Karpas-422 (cell line): Measurements from ENCODE around the gene PCSK1. TPM values are rescaled to one million over a fixed set of nuclear protein-coding genes. Genes with fewer than 3 reads are reported as not detected.
"Not testable (repeated sequence)": the region's sequence is repeated elsewhere in the genome, so short reads cannot be mapped to it uniquely, and the experiment has no call there.

Experiments used
- DNase-seq: peaks from one replicate; pipeline ENCODE4 v3.0.0-alpha.2; 2015
- H2AFZ ChIP-seq: fragments of 200-600 bp; sonication (generic); 2 replicates; pipeline ENCODE4 v1.6.1; 2014; ENCODE audit warnings: antibody characterized with exemption, low read length, mixed read lengths
- H3K27ac ChIP-seq: fragments of 200-600 bp; sonication (generic); 2 replicates; pipeline ENCODE4 v1.5.1; 2014; ENCODE audit warnings: mild to moderate bottlenecking, low read length, moderate library complexity
- H3K27me3 ChIP-seq: fragments of 200-600 bp; sonication (generic); 2 replicates; pipeline ENCODE4 v1.6.1; 2014; ENCODE audit warnings: low read length, mixed read lengths
- H3K36me3 ChIP-seq: fragments of 200-600 bp; sonication (generic); 2 replicates; pipeline ENCODE4 v1.6.1; 2014; ENCODE audit warnings: low read length, mixed read lengths; ENCODE audit not compliant: insufficient read depth
- H3K4me1 ChIP-seq: fragments of 200-600 bp; sonication (generic); 2 replicates; pipeline ENCODE4 v1.6.1; 2014; ENCODE audit warnings: mild to moderate bottlenecking, low read length, mixed read lengths
- H3K4me2 ChIP-seq: fragments of 200-600 bp; sonication (generic); 2 replicates; pipeline ENCODE4 v1.6.1; 2014; ENCODE audit warnings: low read length, low read depth, mild to moderate bottlenecking; ENCODE audit not compliant: poor library complexity, severe bottlenecking
- H3K4me3 ChIP-seq: fragments of 200-600 bp; sonication (generic); 2 replicates; pipeline ENCODE4 v1.5.1; 2014; ENCODE audit warnings: mild to moderate bottlenecking, antibody characterized with exemption, low read length, mixed read lengths
- H3K79me2 ChIP-seq: fragments of 200-600 bp; sonication (generic); 2 replicates; pipeline ENCODE4 v1.6.1; 2014; ENCODE audit warnings: mild to moderate bottlenecking, low read length, mixed read lengths
- H3K9ac ChIP-seq: fragments of 200-600 bp; sonication (generic); 2 replicates; pipeline ENCODE4 v1.6.0; 2014; ENCODE audit warnings: low read length
- H3K9me2 ChIP-seq: fragments of 200-600 bp; sonication (generic), shearing (Covaris generic); replicated peaks from 2 replicates; pipeline ENCODE4 v1.6.0; 2014; ENCODE audit warnings: mild to moderate bottlenecking, low read length, moderate library complexity; ENCODE audit not compliant: insufficient read depth
- H3K9me3 ChIP-seq: fragments of 300-700, 200-600 bp; sonication (generic); 2 replicates; pipeline ENCODE4 v1.6.1; 2014; ENCODE audit warnings: low read length, mixed read lengths
- H4K20me1 ChIP-seq: fragments of 200-600 bp; sonication (generic); 2 replicates; pipeline ENCODE4 v1.6.1; 2014; ENCODE audit warnings: mild to moderate bottlenecking, antibody characterized with exemption, low read length, low read depth; ENCODE audit not compliant: insufficient read depth
- total RNA-seq: library from RNA; depleted of rRNA; stranded (reverse); fragments of >200 nt; shearing (Covaris generic); gene quantifications from 2 replicates; pipeline ENCODE4 v1.2.3, GENCODE V29; 2014; ENCODE audit warnings: low replicate concordance

The PCSK1 gene
- total RNA-seq, 1 experiment from 2014 or later: not detected

- Histone ChIP-seq H3K79me2 (no peaks in the 10 kb centered on the region), H2AFZ (no peak overlapping the region), H4K20me1 (no peaks in the 10 kb centered on the region), H3K9me2 (no peaks in the 10 kb centered on the region), H3K4me2 (no peak overlapping the region), H3K27ac (no peak overlapping the region), H3K27me3 (no peaks in the 10 kb centered on the region), H3K36me3 (no peaks in the 10 kb centered on the region), H3K9ac (no peak overlapping the region), H3K4me1 (no peaks in the 10 kb centered on the region), H3K9me3 (no peaks in the 10 kb centered on the region), H3K4me3 (no peak overlapping the region)
- no peak for DNase-seq
Measured at GRCh38 chr5:96377167-96377566, 55.9 kb downstream of the PCSK1 start.

- Histone ChIP-seq H3K9me3 (no peaks in the 10 kb centered on the region), H3K4me2 (no peak overlapping the region), H3K27ac (no peak overlapping the region), H3K9me2 (no peaks in the 10 kb centered on the region), H3K36me3 (no peaks in the 10 kb centered on the region), H2AFZ (no peak overlapping the region), H4K20me1 (no peaks in the 10 kb centered on the region), H3K27me3 (no peaks in the 10 kb centered on the region), H3K79me2 (no peaks in the 10 kb centered on the region), H3K4me1 (no peaks in the 10 kb centered on the region), H3K4me3 (no peak overlapping the region), H3K9ac (no peak overlapping the region)
- DNase-seq: no peak
Measured at GRCh38 chr5:96374653-96375052, 58.4 kb downstream of the PCSK1 start.

DNA sequence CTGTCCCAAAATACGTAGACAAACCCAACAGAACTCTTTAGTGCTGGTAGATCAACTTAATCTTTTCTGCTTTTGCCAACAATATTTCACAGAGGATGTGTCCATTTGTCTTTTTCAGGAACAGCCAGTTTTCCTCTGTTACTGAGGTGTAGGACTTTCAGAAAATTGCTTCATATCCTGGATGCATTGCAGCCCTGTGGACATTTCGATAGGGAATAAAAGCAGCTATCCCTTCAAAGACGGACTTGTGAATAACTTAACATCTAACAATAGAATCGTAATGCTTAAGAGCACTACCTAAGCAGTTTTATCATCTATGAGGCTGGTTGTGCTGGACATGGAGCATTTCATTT, 59.7 kb downstream of the PCSK1 start:
- no peaks in the 10 kb centered on the region for H3K9me2 ChIP-seq
- no peaks in the 10 kb centered on the region for H3K9me3 ChIP-seq
- no peak overlapping the region for H2AFZ ChIP-seq
- H3K36me3 ChIP-seq: no peaks in the 10 kb centered on the region
- no peaks in the 10 kb centered on the region for H4K20me1 ChIP-seq
- H3K9ac ChIP-seq: no peak overlapping the region
- no peaks in the 10 kb centered on the region for H3K27me3 ChIP-seq
- no peak for DNase-seq
- H3K4me1 ChIP-seq: no peaks in the 10 kb centered on the region
- H3K4me3 ChIP-seq: no peak overlapping the region
- H3K4me2 ChIP-seq: no peak overlapping the region
- no peak overlapping the region for H3K27ac ChIP-seq
- H3K79me2 ChIP-seq: no peaks in the 10 kb centered on the region

DNA sequence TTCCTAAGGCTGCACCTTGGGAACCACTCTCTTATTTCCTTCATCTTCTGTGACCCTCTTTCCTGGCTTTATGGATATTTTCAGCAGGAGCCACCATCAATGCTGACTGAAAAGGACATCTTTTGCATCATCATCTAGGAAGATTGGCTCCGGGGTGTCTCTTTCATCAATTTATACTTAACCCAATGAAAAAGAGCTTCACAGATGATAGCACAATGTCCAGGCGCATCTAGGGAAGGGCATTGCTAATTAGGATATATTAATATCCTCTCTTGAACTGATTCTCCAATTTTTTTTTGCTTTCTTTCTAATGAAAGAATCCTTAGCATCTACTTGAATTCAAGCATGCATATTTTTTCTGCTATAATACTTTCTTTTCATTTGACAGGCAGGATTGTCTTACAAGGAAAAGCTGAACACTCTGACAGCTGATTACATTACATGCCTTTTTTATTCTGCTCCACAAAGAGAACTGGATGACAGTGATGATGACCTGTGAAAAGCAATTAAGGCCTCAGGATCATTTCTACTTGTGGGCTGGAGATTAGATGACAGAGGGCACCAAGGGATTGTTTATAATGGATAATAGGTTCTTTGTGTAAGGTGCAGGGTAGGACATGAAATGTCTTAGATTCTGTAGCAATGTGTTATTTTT, 60.2 kb downstream of the PCSK1 start:
- Histone ChIP-seq H3K27ac (no peak overlapping the region), H3K9ac (no peak overlapping the region), H3K4me3 (no peak overlapping the region), H3K36me3 (no peaks in the 10 kb centered on the region), H3K4me1 (no peaks in the 10 kb centered on the region), H3K9me2 (no peaks in the 10 kb centered on the region), H3K79me2 (no peaks in the 10 kb centered on the region), H2AFZ (no peak overlapping the region), H3K9me3 (no peaks in the 10 kb centered on the region), H4K20me1 (no peaks in the 10 kb centered on the region), H3K27me3 (no peaks in the 10 kb centered on the region), H3K4me2 (no peak overlapping the region)
- no peak for DNase-seq

- Histone ChIP-seq H3K27ac (no peak overlapping the region), H3K9me2 (no peaks in the 10 kb centered on the region), H3K4me3 (no peak overlapping the region), H3K27me3 (no peaks in the 10 kb centered on the region), H3K79me2 (no peaks in the 10 kb centered on the region), H3K9ac (no peak overlapping the region), H3K36me3 (no peaks in the 10 kb centered on the region), H4K20me1 (no peaks in the 10 kb centered on the region), H3K9me3 (no peaks in the 10 kb centered on the region), H3K4me1 (no peaks in the 10 kb centered on the region), H3K4me2 (no peak overlapping the region), H2AFZ (no peak overlapping the region)
- DNase-seq: no peak
Measured at GRCh38 chr5:96370976-96371375, 62.1 kb downstream of the PCSK1 start.

DNA sequence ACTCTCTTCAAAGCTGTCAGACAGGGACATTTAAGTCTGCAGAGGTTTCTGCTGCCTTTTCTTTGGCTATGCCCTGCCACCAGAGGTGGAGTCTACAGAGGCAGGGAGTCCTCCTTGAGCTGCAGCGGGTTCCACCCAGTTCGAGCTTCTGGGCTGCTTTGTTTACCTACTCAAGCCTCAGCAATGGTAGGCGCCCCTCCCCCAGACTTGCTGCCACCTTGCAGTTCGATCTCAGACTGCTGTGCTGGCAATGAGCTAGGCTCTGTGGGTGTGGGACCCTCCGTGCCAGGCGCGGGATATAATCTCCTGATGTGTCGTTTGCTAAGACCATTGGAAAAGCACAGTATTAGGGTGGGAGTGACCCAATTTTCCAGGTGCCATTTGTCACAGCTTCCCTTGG, 65.7 kb downstream of the PCSK1 start:
- not testable (repeated sequence) for DNase-seq, H3K4me2 ChIP-seq, H3K4me1 ChIP-seq, H3K9me2 ChIP-seq, H2AFZ ChIP-seq, H3K4me3 ChIP-seq, H4K20me1 ChIP-seq, H3K27ac ChIP-seq, H3K79me2 ChIP-seq, H3K9ac ChIP-seq, H3K9me3 ChIP-seq, H3K27me3 ChIP-seq, H3K36me3 ChIP-seq

- H3K36me3 ChIP-seq: no peaks in the 10 kb centered on the region
- H3K4me3 ChIP-seq: no peak overlapping the region
- H3K9ac ChIP-seq: no peak overlapping the region
- no peak overlapping the region for H3K27ac ChIP-seq
- H4K20me1 ChIP-seq: no peaks in the 10 kb centered on the region
- H2AFZ ChIP-seq: no peak overlapping the region
- H3K4me1 ChIP-seq: no peaks in the 10 kb centered on the region
- no peaks in the 10 kb centered on the region for H3K27me3 ChIP-seq
- H3K4me2 ChIP-seq: no peak overlapping the region
- no peaks in the 10 kb centered on the region for H3K9me3 ChIP-seq
- no peak for DNase-seq
- H3K9me2 ChIP-seq: no peaks in the 10 kb centered on the region
- H3K79me2 ChIP-seq: no peaks in the 10 kb centered on the region
Measured at GRCh38 chr5:96354237-96354636, 78.8 kb downstream of the PCSK1 start.

GRCh38 chr5:96353220-96353619, 79.8 kb downstream of the PCSK1 start:
- Histone ChIP-seq H4K20me1 (no peaks in the 10 kb centered on the region), H3K4me3 (no peak overlapping the region), H3K9me2 (no peaks in the 10 kb centered on the region), H3K27ac (no peak overlapping the region), H3K9ac (no peak overlapping the region), H3K27me3 (no peaks in the 10 kb centered on the region), H3K36me3 (no peaks in the 10 kb centered on the region), H3K79me2 (no peaks in the 10 kb centered on the region), H3K4me1 (no peaks in the 10 kb centered on the region), H3K9me3 (no peaks in the 10 kb centered on the region), H3K4me2 (no peak overlapping the region), H2AFZ (no peak overlapping the region)
- DNase-seq: no peak

DNA sequence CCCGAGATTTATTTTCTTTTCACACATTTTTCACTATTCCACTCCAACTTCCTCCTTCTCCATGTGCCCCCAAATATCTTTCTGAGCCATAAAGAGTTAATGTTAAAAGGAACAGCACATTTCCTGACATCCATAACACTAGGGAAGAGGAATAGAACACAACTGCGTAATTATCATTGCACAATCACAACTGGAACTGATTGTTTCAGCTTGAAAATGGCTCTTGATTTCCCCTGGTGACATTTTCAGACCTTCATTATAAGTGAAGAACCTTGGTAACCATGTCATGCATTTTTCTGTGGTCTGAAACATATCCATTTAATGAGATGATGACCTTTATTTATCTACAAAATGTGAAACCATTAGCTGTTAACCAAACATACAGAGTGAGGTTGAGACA, 82.4 kb downstream of the PCSK1 start:
- DNase-seq: no peak
- no peaks in the 10 kb centered on the region for H4K20me1 ChIP-seq
- H3K36me3 ChIP-seq: no peaks in the 10 kb centered on the region
- H2AFZ ChIP-seq: no peak overlapping the region
- H3K9ac ChIP-seq: no peak overlapping the region
- no peak overlapping the region for H3K4me2 ChIP-seq
- no peaks in the 10 kb centered on the region for H3K27me3 ChIP-seq
- H3K4me1 ChIP-seq: no peaks in the 10 kb centered on the region
- H3K79me2 ChIP-seq: no peaks in the 10 kb centered on the region
- H3K9me2 ChIP-seq: no peaks in the 10 kb centered on the region
- H3K9me3 ChIP-seq: no peaks in the 10 kb centered on the region
- H3K27ac ChIP-seq: no peak overlapping the region
- no peak overlapping the region for H3K4me3 ChIP-seq
